ENCODE results near the gene NCOA1.
"Not testable (repeated sequence)": the region's sequence is repeated elsewhere in the genome, so short reads cannot be mapped to it uniquely, and the experiment has no call there.

Gene NCOA1

GRCh38 chr2:24579053-24579803 lies 88.2 kb downstream of the NCOA1 start:
- no peak for DNase-seq (ENCODE audit: low read depth)

GRCh38 chr2:24580561-24580960 lies 89.5 kb downstream of the NCOA1 start:
- no peak for DNase-seq (ENCODE audit: low read depth)

- not testable (repeated sequence) for DNase-seq (ENCODE audit: low read depth)
Measured at GRCh38 chr2:24581971-24582370, 90.9 kb downstream of the NCOA1 start.

- peak; percentile 29 for DNase-seq (ENCODE audit: low read depth)
Measured at GRCh38 chr2:24586955-24587354, 95.9 kb downstream of the NCOA1 start.

GRCh38 chr2:24588294-24588693 lies 97.2 kb downstream of the NCOA1 start:
- no peak for DNase-seq (ENCODE audit: low read depth)

- no peak for DNase-seq (ENCODE audit: low read depth)
Measured at GRCh38 chr2:24592441-24593100, 101.5 kb downstream of the NCOA1 start.

GRCh38 chr2:24594283-24594682 lies 103.2 kb downstream of the NCOA1 start:
- DNase-seq (ENCODE audit: low read depth), result no peak

- DNase-seq (ENCODE audit: low read depth), result no peak
Measured at GRCh38 chr2:24597181-24597870, 106.3 kb downstream of the NCOA1 start.

- not testable (repeated sequence) for DNase-seq (ENCODE audit: low read depth)
Measured at GRCh38 chr2:24600140-24600539, 109.1 kb downstream of the NCOA1 start.

- no peak for DNase-seq (ENCODE audit: low read depth)
Measured at GRCh38 chr2:24611631-24612030, 120.6 kb downstream of the NCOA1 start.

GRCh38 chr2:24613154-24613814 lies 122.2 kb downstream of the NCOA1 start:
- DNase-seq (ENCODE audit: low read depth), result no peak

- DNase-seq (ENCODE audit: low read depth), result no peak
Measured at GRCh38 chr2:24616616-24617015, 125.6 kb downstream of the NCOA1 start.

GRCh38 chr2:24617424-24617823 lies 126.4 kb downstream of the NCOA1 start:
- no peak for DNase-seq (ENCODE audit: low read depth)

GRCh38 chr2:24618144-24618543 lies 127.1 kb downstream of the NCOA1 start:
- DNase-seq (ENCODE audit: low read depth), result no peak

GRCh38 chr2:24618680-24619079 lies 127.6 kb downstream of the NCOA1 start:
- no peak for DNase-seq (ENCODE audit: low read depth)

- DNase-seq (ENCODE audit: low read depth), result no peak
Measured at GRCh38 chr2:24620936-24621335, 129.9 kb downstream of the NCOA1 start.

GRCh38 chr2:24621779-24622538 lies 130.9 kb downstream of the NCOA1 start:
- DNase-seq (ENCODE audit: low read depth), result no peak

GRCh38 chr2:24623535-24623934 lies 132.5 kb downstream of the NCOA1 start:
- no peak for DNase-seq (ENCODE audit: low read depth)

- no peak for DNase-seq (ENCODE audit: low read depth)
Measured at GRCh38 chr2:24625728-24626127, 134.7 kb downstream of the NCOA1 start.

GRCh38 chr2:24626131-24626530 lies 135.1 kb downstream of the NCOA1 start:
- no peak for DNase-seq (ENCODE audit: low read depth)

GRCh38 chr2:24628746-24629145 lies 137.7 kb downstream of the NCOA1 start:
- DNase-seq (ENCODE audit: low read depth), result no peak

GRCh38 chr2:24632172-24632571 lies 141.1 kb downstream of the NCOA1 start:
- no peak for DNase-seq (ENCODE audit: low read depth)

Data from activated T-cell treated with anti-CD3 and anti-CD28 coated beads for 24 hours (primary cell).